ENCODE results near the gene MAP3K9. TPM values are rescaled to one million over a fixed set of nuclear protein-coding genes. Genes with fewer than 3 reads are reported as not detected.

Gene MAP3K9
- total RNA-seq, 1 donor from 2014 or later: 10.3 TPM

- Mint-ChIP-seq H3K27ac (ENCODE audit: unreplicated experiment) (no peak overlapping the region), H3K27me3 (ENCODE audit: low read depth) (peaks cover 15% of the 10 kb centered on the region), H3K36me3 (ENCODE audit: low read depth) (no peaks in the 10 kb centered on the region), H3K9me3 (no peaks in the 10 kb centered on the region), H3K4me1 (peaks cover 5% of the 10 kb centered on the region), H3K4me3 (no peak overlapping the region)
- no peak for TF ChIP-seq CTCF (conservative IDR thresholded peaks at IDR 0.05)
- DNase-seq (ENCODE audit: low read depth, low spot score): no peak
These were observed 92.8 kb downstream of the MAP3K9 start for GRCh38 chr14:70716483-70716882.

DNA sequence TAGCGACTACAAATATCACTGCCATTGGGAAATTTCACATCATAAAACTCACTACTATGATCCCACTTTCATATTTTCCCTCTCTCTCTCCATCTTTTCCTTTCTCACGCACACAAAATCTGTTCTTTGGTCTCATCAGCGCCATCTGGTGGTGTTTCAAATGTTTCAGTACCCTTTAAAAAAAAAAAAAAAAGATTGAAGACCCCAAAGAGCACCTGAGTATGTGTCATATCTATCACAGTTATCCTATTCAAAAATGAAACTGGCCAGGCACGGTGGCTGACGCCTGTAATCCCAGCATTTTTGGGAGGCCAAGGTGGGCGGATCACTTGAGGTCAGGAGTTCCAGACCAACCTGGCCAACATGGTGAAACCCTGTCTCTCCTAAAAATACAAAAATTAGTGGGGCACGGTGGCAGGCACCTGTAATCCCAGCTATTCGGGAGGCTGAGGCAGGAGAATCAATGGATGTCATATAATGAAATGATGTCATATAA, 95.2 kb downstream of the MAP3K9 start:
- Mint-ChIP-seq H3K4me1 (peaks cover 5% of the 10 kb centered on the region), H3K4me3 (no peak overlapping the region), H3K27me3 (ENCODE audit: low read depth) (peaks cover 18% of the 10 kb centered on the region), H3K27ac (ENCODE audit: unreplicated experiment) (no peak overlapping the region), H3K9me3 (no peaks in the 10 kb centered on the region), H3K36me3 (ENCODE audit: low read depth) (no peaks in the 10 kb centered on the region)
- TF ChIP-seq CTCF (conservative IDR thresholded peaks at IDR 0.05): peak; percentile 84
- peak; percentile 67 for DNase-seq (ENCODE audit: low read depth, low spot score)

DNA sequence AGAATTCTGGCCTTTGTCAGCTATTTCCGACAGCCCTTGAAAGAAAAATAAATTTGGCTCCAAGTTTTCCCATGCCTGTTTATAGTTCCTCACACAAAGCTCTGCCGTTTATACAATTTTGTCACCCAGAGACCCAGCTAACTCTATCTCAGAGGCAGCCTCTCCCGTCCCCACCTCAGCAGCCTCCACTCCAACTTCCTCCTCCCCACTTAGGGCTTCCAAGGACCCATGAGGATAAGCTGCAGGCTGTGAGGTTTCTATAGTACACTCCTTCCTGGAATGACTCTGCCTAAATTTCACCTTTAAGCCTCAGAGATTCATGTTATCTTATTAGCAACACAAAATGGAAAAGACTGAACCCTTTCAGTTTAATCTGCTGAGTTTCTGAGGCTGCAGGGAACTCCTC, 95.8 kb downstream of the MAP3K9 start:
- no peaks in the 10 kb centered on the region for H3K9me3 Mint-ChIP-seq
- no peaks in the 10 kb centered on the region for H3K36me3 Mint-ChIP-seq (ENCODE audit: low read depth)
- no peak overlapping the region for H3K4me3 Mint-ChIP-seq
- no peak for TF ChIP-seq CTCF (conservative IDR thresholded peaks at IDR 0.05)
- no peak for DNase-seq (ENCODE audit: low read depth, low spot score)
- peaks cover 5% of the 10 kb centered on the region for H3K4me1 Mint-ChIP-seq
- H3K27me3 Mint-ChIP-seq (ENCODE audit: low read depth): peaks cover 18% of the 10 kb centered on the region
- H3K27ac Mint-ChIP-seq (ENCODE audit: unreplicated experiment): no peak overlapping the region

GRCh38 chr14:70713096-70713495, 96.2 kb downstream of the MAP3K9 start:
- H3K27me3 Mint-ChIP-seq (ENCODE audit: low read depth): peaks cover 22% of the 10 kb centered on the region
- peaks cover 5% of the 10 kb centered on the region for H3K4me1 Mint-ChIP-seq
- no peak for DNase-seq (ENCODE audit: low read depth, low spot score)
- TF ChIP-seq CTCF (conservative IDR thresholded peaks at IDR 0.05): no peak
- H3K36me3 Mint-ChIP-seq (ENCODE audit: low read depth): no peaks in the 10 kb centered on the region
- no peak overlapping the region for H3K27ac Mint-ChIP-seq (ENCODE audit: unreplicated experiment)
- no peak overlapping the region for H3K4me3 Mint-ChIP-seq
- no peaks in the 10 kb centered on the region for H3K9me3 Mint-ChIP-seq

- H3K27me3 Mint-ChIP-seq (ENCODE audit: low read depth): peaks cover 25% of the 10 kb centered on the region
- DNase-seq (ENCODE audit: low read depth, low spot score): no peak
- H3K4me3 Mint-ChIP-seq: no peak overlapping the region
- H3K27ac Mint-ChIP-seq (ENCODE audit: unreplicated experiment): no peak overlapping the region
- TF ChIP-seq CTCF (conservative IDR thresholded peaks at IDR 0.05): no peak
- no peaks in the 10 kb centered on the region for H3K9me3 Mint-ChIP-seq
- H3K4me1 Mint-ChIP-seq: peaks cover 5% of the 10 kb centered on the region
- no peaks in the 10 kb centered on the region for H3K36me3 Mint-ChIP-seq (ENCODE audit: low read depth)
These were observed 97.9 kb downstream of the MAP3K9 start for GRCh38 chr14:70711451-70711850.
